ENCODE measurements around the gene PSPC1.

DNA sequence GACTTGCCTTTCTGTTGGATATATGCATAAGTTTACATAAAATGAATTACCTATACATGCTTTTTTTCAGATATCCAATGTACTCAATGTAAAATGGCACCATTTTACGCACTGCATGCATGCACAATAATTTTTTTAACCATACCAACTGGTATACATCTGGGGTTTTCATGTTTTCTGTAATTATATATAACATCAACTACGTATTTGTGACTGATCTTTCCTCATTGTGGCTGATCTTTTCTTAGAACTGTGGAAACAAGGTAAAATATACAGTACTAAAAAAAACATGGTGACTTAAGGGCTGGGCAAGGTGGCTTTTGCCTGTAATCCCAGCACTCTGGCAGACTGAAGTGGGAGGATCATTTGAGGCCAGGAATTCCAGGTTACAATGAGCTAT lies 18.5 kb downstream of the PSPC1 start:
- TF ChIP-seq, protein P1, sequence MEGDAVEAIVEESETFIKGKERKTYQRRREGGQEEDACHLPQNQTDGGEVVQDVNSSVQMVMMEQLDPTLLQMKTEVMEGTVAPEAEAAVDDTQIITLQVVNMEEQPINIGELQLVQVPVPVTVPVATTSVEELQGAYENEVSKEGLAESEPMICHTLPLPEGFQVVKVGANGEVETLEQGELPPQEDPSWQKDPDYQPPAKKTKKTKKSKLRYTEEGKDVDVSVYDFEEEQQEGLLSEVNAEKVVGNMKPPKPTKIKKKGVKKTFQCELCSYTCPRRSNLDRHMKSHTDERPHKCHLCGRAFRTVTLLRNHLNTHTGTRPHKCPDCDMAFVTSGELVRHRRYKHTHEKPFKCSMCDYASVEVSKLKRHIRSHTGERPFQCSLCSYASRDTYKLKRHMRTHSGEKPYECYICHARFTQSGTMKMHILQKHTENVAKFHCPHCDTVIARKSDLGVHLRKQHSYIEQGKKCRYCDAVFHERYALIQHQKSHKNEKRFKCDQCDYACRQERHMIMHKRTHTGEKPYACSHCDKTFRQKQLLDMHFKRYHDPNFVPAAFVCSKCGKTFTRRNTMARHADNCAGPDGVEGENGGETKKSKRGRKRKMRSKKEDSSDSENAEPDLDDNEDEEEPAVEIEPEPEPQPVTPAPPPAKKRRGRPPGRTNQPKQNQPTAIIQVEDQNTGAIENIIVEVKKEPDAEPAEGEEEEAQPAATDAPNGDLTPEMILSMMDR (IDR thresholded peaks at IDR 0.05): no peak
- TF ChIP-seq POLR2A (IDR thresholded peaks at IDR 0.05) (no peak), POLR2AphosphoS5 (IDR thresholded peaks at IDR 0.05) (no peak), EP300 (IDR thresholded peaks at IDR 0.05; ENCODE audit: low read depth) (no peak)
